Kidney (tissue), 14 donors: ENCODE results near the gene TMTC1. TPM values are rescaled to one million over a fixed set of nuclear protein-coding genes. Genes with fewer than 3 reads are reported as not detected.

ENCODE experiments used
- DNase-seq, 5 donors: peaks; one replicate each; pipeline ENCODE4 v3.0.0-alpha.2; 2013 to 2020
- FAIRE-seq: peaks from 2 replicates; lab custom pipeline; 2012; peaks lifted over from hg19 to GRCh38; lab: Jason Lieb, UNC
- H3K27ac ChIP-seq, 2 donors: one replicate each; pipeline ENCODE4 v1.7.0; 2013; ENCODE audit warnings: low read depth in 2 of 2, low read length in 2 of 2, inconsistent platforms in 1 of 2
- H3K27me3 ChIP-seq: one replicate; pipeline ENCODE4 v1.7.1; 2013; ENCODE audit warnings: low read length, inconsistent platforms; ENCODE audit not compliant: control insufficient read depth, insufficient read depth
- H3K36me3 ChIP-seq, 3 donors: one replicate each; pipeline versions ENCODE4 v1.7.0 to v1.7.1; 2013; ENCODE audit warnings: low read length in 3 of 3, control low read depth in 1 of 3, inconsistent platforms in 1 of 3; ENCODE audit not compliant: insufficient read depth in 3 of 3, control insufficient read depth in 2 of 3
- H3K4me1 ChIP-seq, 3 donors: one replicate each; pipeline versions ENCODE4 v1.7.0 to v1.7.1; 2013; ENCODE audit warnings: low read length in 3 of 3, inconsistent platforms in 1 of 3, low read depth in 1 of 3; ENCODE audit not compliant: control insufficient read depth in 2 of 3, insufficient read depth in 2 of 3
- H3K4me3 ChIP-seq, 3 donors: one replicate each; pipeline versions ENCODE4 v1.7.0 to v1.8.1; 2013; ENCODE audit warnings: low read length in 3 of 3, control low read depth in 1 of 3, inconsistent platforms in 1 of 3
- H3K9ac ChIP-seq, 3 donors: one replicate each; pipeline versions ENCODE4 v1.7.0 to v1.7.1; 2013; ENCODE audit warnings: low read length in 3 of 3, control low read depth in 1 of 3, inconsistent platforms in 1 of 3
- H3K9me3 ChIP-seq, 3 donors: one replicate each; pipeline versions ENCODE4 v1.7.0 to v1.7.1; 2013; ENCODE audit warnings: low read length in 3 of 3, control low read depth in 1 of 3, inconsistent platforms in 1 of 3; ENCODE audit not compliant: control insufficient read depth in 2 of 3, insufficient read depth in 1 of 3
- intact Hi-C: fragments of 100-400 bp; cut with DNase I; formaldehyde crosslinking; loops from one replicate; pipeline ENCODE4 v1.11.1; 2022
- polyA plus RNA-seq: library from polyadenylated mRNA; stranded (reverse); fragments of 350-450 nt; fragmentation: Illumina TruSeq; extraction: RNeasy Lipid Tissue Mini Kit (QIAGEN cat#74804); gene quantifications from one replicate; pipeline ENCODE4 v1.2.3, GENCODE V29; 2014; ENCODE audit warnings: low read depth, low replicate concordance; ENCODE audit not compliant: insufficient read depth
- total RNA-seq: library from RNA; stranded (reverse); fragmentation: NEBNext Ultra II Directional; extraction: Animal tissue kit (Norgen Biotek cat#: 25700); gene quantifications from one replicate; pipeline ENCODE4 v1.2.1, GENCODE V29; 2021
- TF ChIP-seq, protein P1 (sequence below): IDR thresholded peaks from 3 replicates; pipeline ENCODE4 v1.5.1; 2012; ENCODE audit warnings: mild to moderate bottlenecking, moderate library complexity, borderline replicate concordance; ENCODE audit not compliant: insufficient read depth; ENCODE audit errors: extremely low read depth
- donor health status: control.
- donor health status: control.
- donor health status: control.
- donor health status: control.
- donor health status: control.
- donor health status: DM: yes; HTN: yes; CAD: no.
- donor health status: Normal renal cell carcinoma (clear cell type).

The TMTC1 gene
- total and polyA plus RNA-seq, 2 donors from 2014 or later, result 10.9 to 58.8 TPM

DNA sequence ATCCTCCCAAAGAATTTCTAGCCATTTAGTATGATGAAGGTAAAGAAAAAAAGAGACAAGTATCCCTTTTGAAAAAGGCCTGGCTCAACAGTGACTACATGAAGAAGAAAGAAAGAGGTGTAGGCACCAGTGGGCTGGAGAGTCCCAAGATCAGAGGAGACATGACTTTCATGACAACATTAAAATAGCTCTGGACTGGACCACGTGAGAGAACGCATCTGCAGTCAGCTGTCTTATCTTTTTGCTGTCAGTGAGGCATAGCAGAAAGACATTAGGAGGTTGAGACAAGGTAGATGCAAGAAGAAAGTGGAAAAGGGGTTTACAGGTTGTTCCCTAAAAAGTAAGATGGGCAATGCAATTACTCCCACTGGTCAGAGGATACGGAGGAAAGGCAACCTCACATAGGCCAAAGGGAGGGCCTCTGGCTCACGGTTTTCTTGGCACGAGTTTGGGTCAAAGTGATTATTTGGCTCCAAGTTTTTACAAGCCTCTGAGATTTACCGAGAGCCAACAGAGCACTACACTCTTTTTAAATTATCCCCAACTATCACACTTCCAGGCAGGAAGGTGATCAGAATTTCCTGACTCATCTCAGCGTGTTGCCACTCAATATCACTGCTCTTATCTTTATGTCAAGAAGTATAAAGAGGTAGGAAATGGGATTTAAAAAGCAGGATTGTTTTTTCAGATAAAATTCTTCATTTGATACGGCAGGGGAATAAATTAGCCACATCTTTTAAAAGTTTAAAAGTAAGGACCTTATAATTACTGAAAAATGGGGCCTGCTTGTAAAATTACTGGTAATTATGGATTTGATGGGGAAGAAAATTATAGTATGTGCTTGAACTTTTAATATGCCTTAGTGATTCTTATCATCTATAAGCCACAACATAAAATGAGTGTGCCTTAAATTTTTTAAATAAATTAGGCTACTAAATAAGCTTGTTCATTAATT lies 29.2 kb downstream of the TMTC1 start:
- peaks cover 0 to 19% (median 7%) of the 10 kb centered on the region in 3 donors for H3K36me3 ChIP-seq
- TF ChIP-seq, protein P1, sequence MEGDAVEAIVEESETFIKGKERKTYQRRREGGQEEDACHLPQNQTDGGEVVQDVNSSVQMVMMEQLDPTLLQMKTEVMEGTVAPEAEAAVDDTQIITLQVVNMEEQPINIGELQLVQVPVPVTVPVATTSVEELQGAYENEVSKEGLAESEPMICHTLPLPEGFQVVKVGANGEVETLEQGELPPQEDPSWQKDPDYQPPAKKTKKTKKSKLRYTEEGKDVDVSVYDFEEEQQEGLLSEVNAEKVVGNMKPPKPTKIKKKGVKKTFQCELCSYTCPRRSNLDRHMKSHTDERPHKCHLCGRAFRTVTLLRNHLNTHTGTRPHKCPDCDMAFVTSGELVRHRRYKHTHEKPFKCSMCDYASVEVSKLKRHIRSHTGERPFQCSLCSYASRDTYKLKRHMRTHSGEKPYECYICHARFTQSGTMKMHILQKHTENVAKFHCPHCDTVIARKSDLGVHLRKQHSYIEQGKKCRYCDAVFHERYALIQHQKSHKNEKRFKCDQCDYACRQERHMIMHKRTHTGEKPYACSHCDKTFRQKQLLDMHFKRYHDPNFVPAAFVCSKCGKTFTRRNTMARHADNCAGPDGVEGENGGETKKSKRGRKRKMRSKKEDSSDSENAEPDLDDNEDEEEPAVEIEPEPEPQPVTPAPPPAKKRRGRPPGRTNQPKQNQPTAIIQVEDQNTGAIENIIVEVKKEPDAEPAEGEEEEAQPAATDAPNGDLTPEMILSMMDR, result no peak
- DNase-seq (no peak), FAIRE-seq (no peak)
- no peak overlapping the region for H3K27ac ChIP-seq
- no peaks in the 10 kb centered on the region for H3K27me3 ChIP-seq
- intact Hi-C loops, result no loop called here
- no peaks in the 10 kb centered on the region for H3K4me1 ChIP-seq
- H3K9ac ChIP-seq, result no peak overlapping the region
- H3K9me3 ChIP-seq, result no peaks in the 10 kb centered on the region
- H3K4me3 ChIP-seq, result no peak overlapping the region

DNA sequence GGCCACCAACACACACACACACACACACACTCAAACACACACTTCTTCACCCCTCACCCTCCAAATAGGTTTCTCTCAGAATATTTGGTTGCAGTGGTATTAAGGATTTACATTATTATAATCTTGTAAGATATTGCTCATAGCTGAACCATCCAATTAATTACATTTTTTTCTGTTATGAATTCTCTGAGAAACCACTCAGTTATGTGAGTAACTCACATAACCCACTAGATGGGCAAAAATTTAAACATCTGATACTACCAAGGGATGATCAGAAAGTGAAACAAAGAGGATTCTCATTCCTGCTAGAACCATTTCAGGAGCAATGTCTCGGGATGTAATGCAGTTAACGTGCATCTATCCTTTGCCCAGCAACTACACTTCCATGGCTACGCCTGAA lies 31.6 kb downstream of the TMTC1 start:
- TF ChIP-seq, protein P1, result no peak
- intact Hi-C loops, result no loop called here
- Histone ChIP-seq H3K9me3 (no peaks in the 10 kb centered on the region), H3K4me3 (no peak overlapping the region), H3K27me3 (no peaks in the 10 kb centered on the region), H3K36me3 (peaks cover 0 to 16% (median 4%) of the 10 kb centered on the region in 3 donors), H3K9ac (no peak overlapping the region), H3K27ac (no peak overlapping the region), H3K4me1 (no peaks in the 10 kb centered on the region)
- FAIRE-seq (no peak), DNase-seq (no peak)

DNA sequence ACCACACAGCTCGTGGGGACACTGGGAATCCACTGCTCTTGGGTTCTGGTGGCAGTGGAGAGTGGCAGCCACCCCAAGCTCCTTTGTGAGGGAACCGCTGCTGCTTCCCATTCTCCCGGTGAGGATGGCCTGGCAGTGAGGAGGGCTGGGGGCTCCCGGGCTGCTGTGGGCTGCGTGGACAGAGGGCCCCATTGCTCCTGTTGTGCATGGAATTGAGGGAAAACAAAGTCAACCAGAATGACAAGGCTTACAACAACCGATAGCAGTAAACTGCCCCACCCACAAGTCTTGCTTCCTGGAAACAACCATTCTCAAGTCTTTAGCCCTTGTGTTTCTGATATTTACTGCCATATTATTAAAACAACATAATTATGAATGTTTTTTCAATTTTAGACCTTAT lies 32.1 kb downstream of the TMTC1 start:
- Histone ChIP-seq H3K27ac (no peak overlapping the region), H3K9ac (no peak overlapping the region), H3K9me3 (no peaks in the 10 kb centered on the region), H3K27me3 (no peaks in the 10 kb centered on the region), H3K4me3 (no peak overlapping the region), H3K36me3 (peaks cover 0 to 16% (median 4%) of the 10 kb centered on the region in 3 donors), H3K4me1 (no peaks in the 10 kb centered on the region)
- DNase-seq, result no peak
- TF ChIP-seq, protein P1, result no peak
- no peak for FAIRE-seq
- intact Hi-C loops, result no loop called here
